Left ventricle myocardium inferior (tissue), 1 donor: ENCODE data around the gene EYA2. TPM values are rescaled to one million over a fixed set of nuclear protein-coding genes. Genes with fewer than 3 reads are reported as not detected.
"Not testable (repeated sequence)": the region's sequence is repeated elsewhere in the genome, so short reads cannot be mapped to it uniquely, and the experiment has no call there.

Experiments
- DNase-seq: peaks from one replicate; pipeline ENCODE4 v3.0.0-alpha.2; 2020
- H3K27ac ChIP-seq: fragments of 200-600 bp; replicated peaks from 2 replicates; pipeline ENCODE4 v1.8.0; 2021
- H3K27me3 ChIP-seq: fragments of 200-600 bp; 2 replicates; pipeline ENCODE4 v1.8.0; 2021; ENCODE audit warnings: low read depth
- H3K36me3 ChIP-seq: fragments of 200-600 bp; 2 replicates; pipeline ENCODE4 v1.8.0; 2021
- H3K4me1 ChIP-seq: fragments of 200-600 bp; 2 replicates; pipeline ENCODE4 v1.8.0; 2021
- H3K4me3 ChIP-seq: fragments of 200-600 bp; 2 replicates; pipeline ENCODE4 v1.8.0; 2021; ENCODE audit warnings: mild to moderate bottlenecking, moderate library complexity
- H3K9me3 ChIP-seq: fragments of 200-600 bp; replicated peaks from 2 replicates; pipeline ENCODE4 v1.8.0; 2021
- CTCF ChIP-seq: fragments of 200-600 bp; IDR thresholded peaks from 2 replicates; pipeline ENCODE4 v1.8.0; 2021; ENCODE audit warnings: antibody characterized with exemption, mild to moderate bottlenecking, borderline replicate concordance
- intact Hi-C: fragments of 100-400 bp; cut with micrococcal nuclease; formaldehyde crosslinking; loops from one replicate; pipeline ENCODE4 v1.11.0; 2022
- total RNA-seq: library from RNA; stranded (reverse); fragmentation: NEBNext Ultra II Directional; extraction: Animal tissue kit (Norgen Biotek cat#: 25700); gene quantifications from one replicate; pipeline ENCODE4 v1.2.1, GENCODE V29; 2021
- donor health status: DM: no; HTN: yes; CAD: no; lungs with severe emphysema.

EYA2 gene
- total RNA-seq, 1 donor from 2014 or later: 0.63 TPM

GRCh38 chr20:46865824-46866223 lies 28.8 kb upstream of the EYA2 start:
- Histone ChIP-seq H3K4me3 (no peak overlapping the region), H3K9me3 (peaks cover 53% of the 10 kb centered on the region), H3K27ac (no peak overlapping the region), H3K4me1 (no peaks in the 10 kb centered on the region), H3K36me3 (no peaks in the 10 kb centered on the region), H3K27me3 (peaks cover 46% of the 10 kb centered on the region)
- intact Hi-C loops: no loop called here
- no peak for TF ChIP-seq CTCF
- no peak for DNase-seq

GRCh38 chr20:46870041-46870440 lies 24.6 kb upstream of the EYA2 start:
- intact Hi-C loops: no loop called here

GRCh38 chr20:46872328-46873211 lies 22.1 kb upstream of the EYA2 start:
- no peak overlapping the region for H3K27ac ChIP-seq
- no peak for TF ChIP-seq CTCF
- H3K9me3 ChIP-seq: peaks cover 24% of the 10 kb centered on the region
- no peak overlapping the region for H3K4me3 ChIP-seq
- intact Hi-C loops: no loop called here
- H3K4me1 ChIP-seq: no peaks in the 10 kb centered on the region
- H3K36me3 ChIP-seq: no peaks in the 10 kb centered on the region
- peak; percentile 21 for DNase-seq
- peaks cover 40% of the 10 kb centered on the region for H3K27me3 ChIP-seq

More at GRCh38 chr20:46870041-46870440, 24.6 kb upstream of the EYA2 start:
- H3K36me3 ChIP-seq: no peaks in the 10 kb centered on the region
- peaks cover 47% of the 10 kb centered on the region for H3K27me3 ChIP-seq
- H3K4me1 ChIP-seq: no peaks in the 10 kb centered on the region
- peaks cover 24% of the 10 kb centered on the region for H3K9me3 ChIP-seq
- H3K27ac ChIP-seq: no peak overlapping the region
- TF ChIP-seq CTCF: no peak
- no peak for DNase-seq
- no peak overlapping the region for H3K4me3 ChIP-seq

- DNase-seq: no peak
- peaks cover 3% of the 10 kb centered on the region for H3K9me3 ChIP-seq
- intact Hi-C loops: no loop called here
- TF ChIP-seq CTCF: no peak
- no peak overlapping the region for H3K4me3 ChIP-seq
- H3K27ac ChIP-seq: no peak overlapping the region
- H3K4me1 ChIP-seq: no peaks in the 10 kb centered on the region
- H3K36me3 ChIP-seq: no peaks in the 10 kb centered on the region
- H3K27me3 ChIP-seq: peaks cover 33% of the 10 kb centered on the region
Measured at GRCh38 chr20:46875059-46875458, 19.6 kb upstream of the EYA2 start.

- Histone ChIP-seq H3K4me1 (no peaks in the 10 kb centered on the region), H3K27me3 (peaks cover 48% of the 10 kb centered on the region), H3K9me3 (no peaks in the 10 kb centered on the region), H3K4me3 (no peak overlapping the region), H3K27ac (no peak overlapping the region), H3K36me3 (no peaks in the 10 kb centered on the region)
- intact Hi-C loops: no loop called here
- no peak for TF ChIP-seq CTCF
- DNase-seq: no peak
Measured at GRCh38 chr20:46879386-46879785, 15.3 kb upstream of the EYA2 start.

GRCh38 chr20:46879963-46880362 lies 14.7 kb upstream of the EYA2 start:
- H3K9me3 ChIP-seq, H3K4me1 ChIP-seq, H3K4me3 ChIP-seq, H3K27ac ChIP-seq, intact Hi-C loops, H3K36me3 ChIP-seq, DNase-seq: not testable (repeated sequence)
- peaks cover 50% of the 10 kb centered on the region for H3K27me3 ChIP-seq
